NCI-H774 (cell line): ENCODE results near the gene SIRPB1.
"Not testable (repeated sequence)": the region's sequence is repeated elsewhere in the genome, so short reads cannot be mapped to it uniquely, and the experiment has no call there.

Experiments
- DNase-seq: peaks from one replicate; lab custom pipeline; 2025; lab: John Stamatoyannopoulos, UW

SIRPB1 gene

DNA sequence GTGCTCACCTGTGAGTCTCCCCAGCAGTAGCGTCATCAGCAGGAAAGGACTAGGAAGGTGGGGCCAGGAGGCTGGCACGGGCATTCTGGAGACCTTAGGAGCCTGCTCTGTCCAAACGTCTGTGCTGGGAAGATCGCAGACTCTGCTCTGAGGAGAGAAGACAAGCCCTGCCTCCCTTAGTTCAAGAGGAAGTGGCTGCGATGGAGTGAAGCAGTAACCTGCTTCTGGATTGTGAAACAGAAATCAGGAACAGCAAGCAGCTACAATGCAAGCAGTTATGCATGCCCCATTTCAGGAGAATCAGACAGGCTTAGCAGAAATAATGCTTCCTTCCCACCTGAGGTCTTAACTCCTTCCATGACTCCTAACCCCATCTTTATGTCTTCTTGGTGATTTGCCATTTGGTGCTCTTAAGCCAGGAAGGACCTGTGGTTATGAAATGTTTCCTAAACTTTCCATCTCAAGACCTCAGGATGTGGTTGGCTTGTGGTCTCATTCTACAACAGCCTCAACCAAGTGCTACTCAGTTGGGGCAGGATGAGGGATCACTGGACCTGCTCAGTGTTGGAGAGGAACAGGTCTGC lies at the start of gene SIRPB1:
SIRPB1 (minus strand) TSS at position 149 of the 584 bp plus-strand sequence; CDS start at position 84, 65 bp downstream.
- DNase-seq, result no peak

DNA sequence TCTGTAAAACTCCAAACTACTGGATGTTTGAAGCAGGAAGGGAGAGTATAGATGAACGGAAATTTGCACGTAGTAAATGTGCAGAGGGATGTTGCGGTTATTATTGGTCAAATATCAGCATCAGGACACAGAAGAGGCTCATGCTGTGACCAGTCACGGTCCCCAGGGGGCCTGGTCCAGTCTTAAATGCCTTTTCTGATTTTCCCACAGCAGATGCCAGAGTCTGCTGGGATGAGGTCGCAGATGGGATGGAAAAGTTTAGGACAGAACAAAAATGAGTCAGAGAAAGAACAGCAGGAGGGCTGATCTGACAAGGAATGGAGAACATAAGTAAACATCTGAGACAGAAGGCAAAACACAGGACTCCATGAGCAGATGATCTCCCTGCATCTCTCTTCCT lies 49.5 kb upstream of the SIRPB1 start:
- no peak for DNase-seq

DNA sequence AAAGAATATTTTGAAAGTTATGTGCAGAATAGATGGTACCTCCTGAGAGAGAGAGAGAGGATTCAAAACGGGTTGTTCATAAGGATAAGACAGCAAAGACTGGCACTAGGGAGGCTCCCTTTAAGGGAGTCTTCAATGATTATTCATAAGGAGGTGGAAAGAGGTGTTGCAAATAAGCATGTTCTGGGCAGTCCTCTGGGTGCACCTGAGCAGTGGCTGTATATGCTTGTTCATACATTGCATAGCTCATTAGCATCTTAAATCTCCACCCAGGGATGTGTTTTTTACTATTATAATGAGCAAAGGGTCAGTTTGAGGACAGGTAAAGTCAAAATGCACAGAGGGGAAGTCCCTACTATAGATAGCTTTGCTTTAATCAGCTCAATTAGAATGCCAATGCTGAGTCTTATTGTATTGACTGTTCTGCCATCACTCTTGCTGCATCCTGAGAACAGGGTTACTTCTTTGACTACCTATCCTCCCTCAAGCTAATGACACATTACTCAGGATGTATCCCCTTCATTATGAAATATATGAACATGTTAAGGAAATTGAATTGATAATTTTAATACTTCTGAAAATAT lies 47.8 kb upstream of the SIRPB1 start:
- no peak for DNase-seq

DNA sequence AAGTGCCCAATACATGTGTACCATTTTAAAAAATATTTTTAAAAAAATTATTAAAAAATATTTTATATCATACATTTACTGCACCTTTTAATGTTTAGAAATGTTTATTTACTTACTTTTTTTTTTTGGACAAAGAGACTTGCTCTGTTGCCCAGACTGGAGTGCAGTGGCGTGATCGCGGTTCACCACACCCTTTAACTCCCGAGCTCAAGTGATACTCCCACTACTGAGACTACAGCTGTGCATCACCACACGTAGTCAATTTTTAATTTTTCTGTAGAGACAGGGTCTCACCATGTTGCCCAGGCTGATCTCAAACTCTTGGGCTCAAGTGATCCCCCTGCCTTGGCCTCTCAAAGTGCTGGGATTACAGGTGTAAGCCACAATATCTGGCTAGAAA lies 47.0 kb upstream of the SIRPB1 start:
- no peak for DNase-seq

DNA sequence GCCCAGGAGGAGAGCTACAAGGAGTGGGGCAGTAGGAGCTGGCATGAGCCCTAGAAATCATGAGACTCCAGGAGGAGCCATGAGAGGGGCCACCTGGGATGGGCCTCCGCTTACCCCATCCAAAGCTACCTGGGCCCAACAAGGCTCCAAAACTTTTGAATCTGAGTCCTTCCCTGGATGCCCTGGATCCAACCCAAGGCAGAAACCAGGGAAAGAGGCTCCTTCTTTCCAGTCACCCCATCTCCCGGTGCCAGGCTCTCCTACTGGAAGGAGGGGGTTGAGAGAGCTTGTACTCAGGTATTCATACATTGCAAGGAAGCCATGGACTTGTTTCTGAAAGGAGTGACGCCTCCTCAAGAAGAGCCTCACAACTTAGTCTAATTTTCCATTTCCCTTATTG lies 45.5 kb upstream of the SIRPB1 start:
- no peak for DNase-seq

DNA sequence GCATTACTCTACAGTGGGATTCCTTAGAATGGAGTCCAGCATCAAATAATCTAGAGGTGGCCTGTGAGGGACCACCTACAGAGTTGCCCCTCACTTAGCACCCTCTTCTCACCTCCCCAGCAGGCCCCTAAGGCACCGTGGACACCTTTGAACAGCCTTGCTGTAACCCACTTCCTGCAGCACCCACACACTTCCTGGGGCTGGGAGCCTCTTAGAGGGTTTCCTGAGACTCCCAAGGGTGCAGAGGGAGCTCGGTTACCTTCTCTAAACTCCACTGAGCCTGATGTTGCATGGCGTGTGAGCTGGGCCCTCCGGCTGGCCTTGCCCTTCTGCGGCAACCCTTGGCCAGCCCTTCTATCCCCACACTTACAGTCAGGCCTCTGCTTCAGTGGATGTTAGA lies 45.1 kb upstream of the SIRPB1 start:
- DNase-seq, result no peak

DNA sequence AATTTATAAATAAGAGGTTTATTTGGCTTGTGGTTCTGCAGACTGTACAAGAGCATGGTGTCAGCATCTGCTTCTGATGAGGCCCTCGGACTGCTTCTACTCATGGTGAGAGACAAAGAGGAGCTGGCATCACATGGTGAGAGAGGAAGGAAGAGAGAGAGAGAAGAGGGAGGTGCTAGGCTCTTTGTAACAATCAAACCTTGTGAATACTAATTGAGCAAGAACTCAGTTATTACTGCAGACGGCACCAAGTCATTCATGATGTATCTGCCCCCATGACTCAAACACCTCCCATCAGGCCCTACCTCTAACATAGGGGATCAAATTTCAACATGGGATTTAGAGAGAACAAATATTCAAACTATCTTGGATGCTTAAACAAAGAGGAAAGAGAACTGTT lies 44.1 kb upstream of the SIRPB1 start:
- DNase-seq, result no peak

DNA sequence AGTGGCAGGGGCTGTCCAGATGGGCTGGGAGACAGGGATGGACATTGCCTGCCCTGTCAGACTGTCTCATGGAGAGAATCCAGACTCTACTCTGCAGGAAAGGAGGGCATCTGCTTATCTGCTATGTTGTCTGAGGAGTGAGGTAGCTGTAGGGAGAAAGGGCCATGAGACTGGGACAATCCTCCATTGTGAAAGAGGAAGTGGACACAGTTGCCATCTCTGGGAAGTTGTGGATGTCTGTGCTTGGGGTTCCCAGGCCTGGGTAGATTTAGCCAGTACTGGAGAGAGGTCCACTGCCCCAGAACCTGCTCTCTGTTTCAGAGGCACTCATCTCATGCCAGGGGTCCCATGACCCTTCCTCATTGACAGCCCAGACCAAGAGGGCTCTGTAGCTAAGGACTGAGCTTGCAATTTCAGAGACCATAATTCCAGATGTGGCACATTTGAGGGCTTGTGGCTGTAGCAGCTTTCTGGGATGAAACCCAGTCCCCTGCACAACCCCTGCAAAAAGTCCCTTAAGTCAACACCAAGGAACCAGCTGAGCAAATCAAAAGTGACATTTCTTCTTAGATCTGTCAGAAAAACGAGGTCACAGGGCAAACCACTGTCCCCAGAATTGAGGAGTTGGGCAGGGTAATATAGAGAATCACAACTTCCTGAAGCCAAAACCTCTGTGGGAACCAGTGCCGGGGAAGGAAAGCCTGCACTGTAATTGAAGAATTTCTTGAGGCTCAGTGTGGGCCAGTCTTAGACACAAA lies 41.9 kb upstream of the SIRPB1 start:
- DNase-seq, result no peak

DNA sequence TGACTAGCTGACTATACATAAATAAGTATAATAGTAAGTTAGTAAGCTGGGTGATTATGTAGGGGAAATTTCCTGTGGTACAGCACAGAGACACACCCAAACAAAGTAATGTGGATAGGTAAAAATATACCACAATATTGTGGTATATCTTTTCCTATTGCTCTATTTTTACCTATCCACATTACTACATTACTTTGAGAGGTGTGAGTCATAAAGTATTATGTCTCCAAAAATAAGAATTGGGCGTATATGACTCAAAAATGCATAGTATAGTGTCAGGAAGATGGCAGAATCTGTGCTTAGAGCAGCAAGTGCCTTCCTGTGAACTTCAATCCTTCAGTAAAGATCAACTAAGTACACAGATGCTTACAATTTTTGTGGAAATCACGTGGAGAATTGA lies 40.4 kb upstream of the SIRPB1 start:
- no peak for DNase-seq

DNA sequence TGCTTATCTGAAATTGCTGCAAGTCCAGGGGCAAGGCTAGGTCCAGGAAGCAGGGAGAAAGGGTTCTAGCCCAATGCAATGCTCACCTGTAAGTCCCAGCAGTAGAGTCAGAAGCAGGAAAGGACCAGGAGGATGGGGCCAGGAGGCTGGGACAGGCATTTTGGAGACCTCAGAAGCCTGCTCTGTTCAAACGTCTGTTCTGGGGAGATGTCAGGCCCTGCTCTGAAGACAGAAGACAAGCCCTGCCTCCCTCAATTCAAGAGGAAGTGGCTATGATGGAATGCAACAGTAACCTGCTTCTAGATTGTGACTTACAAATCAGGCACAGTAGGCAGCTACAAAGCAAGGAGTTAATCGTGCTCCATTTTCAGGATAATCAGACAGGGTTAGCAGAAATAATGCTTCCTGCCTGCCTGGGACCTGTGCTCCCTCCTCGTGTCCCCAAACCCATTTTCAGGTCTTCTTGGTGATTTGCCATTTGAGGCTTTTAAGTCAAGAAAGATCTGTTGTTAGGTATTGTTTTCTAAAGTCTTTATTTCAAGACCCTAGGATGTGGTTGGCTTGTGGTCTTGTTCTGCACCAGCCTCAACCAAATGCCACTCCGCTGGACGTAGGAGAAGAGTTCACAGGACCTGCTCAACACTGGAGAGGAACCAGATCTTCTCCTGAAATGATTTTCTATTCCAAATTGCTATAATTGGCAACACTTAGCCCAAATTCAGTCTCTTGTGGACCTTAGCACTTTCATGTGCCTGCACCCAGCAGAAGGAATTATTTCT lies 37.9 kb upstream of the SIRPB1 start, which contains the start of gene SIRPG:
SIRPG (minus strand) TSS at position 224 of the 779 bp plus-strand sequence; CDS start at position 159, 65 bp downstream.
- no peak for DNase-seq

DNA sequence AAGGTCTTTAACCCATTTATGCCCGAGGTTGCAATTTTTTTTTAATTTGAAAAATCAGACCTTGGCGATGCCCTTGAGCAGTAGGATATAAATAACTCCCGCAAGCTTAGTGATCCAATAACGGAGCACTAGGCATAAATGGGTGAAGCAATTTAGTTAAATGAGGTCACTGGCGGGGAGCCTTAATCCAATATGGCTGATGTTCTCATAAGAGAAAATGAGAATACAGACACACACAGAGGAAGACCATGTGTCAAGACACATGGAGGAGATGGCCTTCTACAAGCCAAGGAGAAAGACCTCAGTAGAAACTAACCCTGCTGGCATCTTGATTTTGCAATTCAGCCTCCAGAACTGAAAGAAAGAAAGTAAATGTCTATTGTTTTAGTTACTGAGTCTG lies 37.0 kb upstream of the SIRPB1 start:
- no peak for DNase-seq

DNA sequence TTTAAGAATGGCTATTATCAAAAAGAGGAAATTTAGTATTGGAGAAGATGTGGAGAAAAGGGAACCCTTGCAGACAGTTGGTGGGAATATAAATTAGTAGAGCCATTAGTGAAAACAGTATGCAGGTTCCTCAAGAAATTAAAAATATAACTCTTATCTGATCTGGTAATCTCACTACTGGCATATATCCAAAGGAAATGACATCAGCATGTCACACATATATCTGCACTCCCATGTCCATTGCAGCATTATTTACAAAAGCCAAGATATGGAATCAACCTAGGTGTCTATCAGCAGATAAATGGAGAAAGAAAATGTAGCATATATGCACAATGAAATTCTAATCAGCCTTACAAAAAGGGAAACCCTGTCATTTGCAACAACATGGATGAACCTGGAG lies 35.2 kb upstream of the SIRPB1 start:
- no peak for DNase-seq

DNA sequence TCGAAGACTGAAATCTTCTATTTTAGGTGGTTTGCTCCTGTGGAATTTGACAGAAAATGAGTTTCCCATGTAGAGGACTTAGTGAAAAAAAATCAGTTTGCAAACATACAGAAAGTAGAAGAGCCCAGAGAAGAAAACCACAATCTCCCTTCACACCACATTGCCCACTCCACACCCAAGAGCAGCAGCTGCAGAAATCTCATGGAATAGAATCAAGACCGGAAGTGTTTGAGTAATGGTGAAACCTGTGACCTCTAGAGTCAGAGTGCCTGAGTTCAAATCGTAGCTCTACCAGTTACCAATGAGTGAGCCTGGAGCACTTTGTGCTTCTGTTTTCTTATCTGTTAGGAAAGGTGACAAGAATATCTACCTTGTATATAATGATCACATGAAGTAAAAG lies 33.2 kb upstream of the SIRPB1 start:
- no peak for DNase-seq

DNA sequence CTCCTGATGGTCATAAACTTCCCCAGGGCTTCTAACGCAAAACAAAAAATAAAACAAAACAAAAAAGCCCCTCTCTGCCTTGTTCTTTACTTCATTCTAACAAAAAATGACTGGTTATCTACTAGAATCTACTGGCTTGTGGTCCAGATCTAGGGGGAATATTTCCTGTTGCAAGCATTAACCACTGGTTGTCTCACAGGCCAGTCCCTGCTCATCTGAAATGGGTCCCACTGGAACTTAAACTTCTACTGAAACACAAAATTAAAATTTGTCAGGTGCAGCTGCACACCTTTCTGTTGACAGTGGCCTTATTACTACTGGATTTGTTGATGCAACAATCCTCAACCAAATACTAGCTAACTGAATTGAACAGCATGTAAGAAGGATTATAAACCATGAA lies 32.3 kb upstream of the SIRPB1 start:
- no peak for DNase-seq

DNA sequence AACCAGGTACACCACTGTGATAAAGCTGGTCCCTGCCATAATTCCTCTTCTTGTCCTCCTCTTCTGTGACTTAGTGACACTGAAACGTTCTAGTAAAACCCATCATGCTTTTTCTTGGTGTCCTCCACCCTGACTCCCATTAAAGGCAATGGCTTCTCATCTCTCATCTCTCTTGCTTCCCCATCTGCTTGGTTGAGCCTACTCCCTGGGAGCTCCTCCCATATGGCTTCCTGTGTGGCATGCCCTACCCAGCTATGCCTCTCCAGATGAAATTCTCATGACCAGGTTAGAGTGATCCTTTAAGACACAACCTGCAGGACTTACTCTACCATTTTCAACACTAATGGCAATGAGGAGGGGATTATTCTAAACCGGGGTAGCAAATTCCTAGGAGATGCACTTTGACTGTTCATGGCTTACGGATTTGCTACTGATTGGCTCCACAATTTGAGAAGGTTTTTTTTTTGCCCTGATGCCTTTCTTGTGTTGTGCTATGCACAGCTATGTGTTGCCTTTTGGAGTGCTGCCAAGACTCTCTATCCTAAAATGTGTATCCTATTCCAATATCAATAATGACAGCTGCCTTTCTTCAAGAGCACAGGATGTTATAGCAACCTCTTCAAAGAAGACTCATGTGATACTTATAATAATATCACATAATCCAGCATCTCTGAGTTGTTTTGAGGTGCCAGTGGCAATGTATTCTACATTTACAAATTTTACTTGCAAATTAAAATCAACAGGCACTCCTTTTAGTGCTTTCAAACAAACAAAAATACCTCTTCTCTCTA lies 31.7 kb upstream of the SIRPB1 start:
- no peak for DNase-seq

DNA sequence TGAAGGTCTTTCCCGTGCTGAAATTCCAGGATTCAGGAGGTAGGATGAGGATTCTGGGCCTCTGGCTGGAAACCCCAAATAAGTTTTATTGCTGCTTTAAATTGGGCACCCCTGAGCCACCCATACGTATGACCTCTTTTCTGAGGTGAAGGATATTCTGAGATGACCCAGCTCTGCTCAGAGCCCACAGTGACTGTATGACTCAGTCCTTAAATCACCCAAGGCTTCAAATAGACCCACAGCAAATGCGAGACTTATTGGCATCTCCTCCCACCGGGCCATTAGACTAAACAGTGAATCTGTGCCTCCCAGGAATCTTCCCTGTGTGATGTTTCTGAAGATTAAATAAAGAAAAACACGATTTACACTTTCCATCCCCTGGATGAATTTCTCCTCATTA lies 28.3 kb upstream of the SIRPB1 start:
- DNase-seq, result no peak

DNA sequence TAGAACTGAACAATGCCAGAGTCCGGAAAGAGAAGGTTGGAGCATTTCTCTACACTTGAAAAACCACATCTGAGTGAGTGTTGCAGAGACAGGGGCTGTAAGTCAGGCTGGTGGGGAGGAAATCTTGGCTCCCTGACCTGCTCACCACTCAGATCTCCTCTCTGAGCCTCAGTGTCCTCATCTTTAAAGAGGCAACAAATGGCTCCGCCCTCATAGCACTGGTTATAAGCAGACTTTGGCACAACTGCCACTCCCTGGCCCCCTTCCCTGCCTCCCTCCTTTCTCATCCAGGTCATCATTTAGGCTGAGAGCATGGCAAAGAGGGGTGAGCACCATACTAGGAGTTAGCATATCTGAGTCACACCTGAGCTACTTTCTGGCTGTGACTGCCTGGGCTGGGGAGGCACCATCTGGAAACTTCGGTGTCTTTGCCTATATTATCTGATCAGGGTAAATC lies 27.2 kb upstream of the SIRPB1 start:
- no peak for DNase-seq

DNA sequence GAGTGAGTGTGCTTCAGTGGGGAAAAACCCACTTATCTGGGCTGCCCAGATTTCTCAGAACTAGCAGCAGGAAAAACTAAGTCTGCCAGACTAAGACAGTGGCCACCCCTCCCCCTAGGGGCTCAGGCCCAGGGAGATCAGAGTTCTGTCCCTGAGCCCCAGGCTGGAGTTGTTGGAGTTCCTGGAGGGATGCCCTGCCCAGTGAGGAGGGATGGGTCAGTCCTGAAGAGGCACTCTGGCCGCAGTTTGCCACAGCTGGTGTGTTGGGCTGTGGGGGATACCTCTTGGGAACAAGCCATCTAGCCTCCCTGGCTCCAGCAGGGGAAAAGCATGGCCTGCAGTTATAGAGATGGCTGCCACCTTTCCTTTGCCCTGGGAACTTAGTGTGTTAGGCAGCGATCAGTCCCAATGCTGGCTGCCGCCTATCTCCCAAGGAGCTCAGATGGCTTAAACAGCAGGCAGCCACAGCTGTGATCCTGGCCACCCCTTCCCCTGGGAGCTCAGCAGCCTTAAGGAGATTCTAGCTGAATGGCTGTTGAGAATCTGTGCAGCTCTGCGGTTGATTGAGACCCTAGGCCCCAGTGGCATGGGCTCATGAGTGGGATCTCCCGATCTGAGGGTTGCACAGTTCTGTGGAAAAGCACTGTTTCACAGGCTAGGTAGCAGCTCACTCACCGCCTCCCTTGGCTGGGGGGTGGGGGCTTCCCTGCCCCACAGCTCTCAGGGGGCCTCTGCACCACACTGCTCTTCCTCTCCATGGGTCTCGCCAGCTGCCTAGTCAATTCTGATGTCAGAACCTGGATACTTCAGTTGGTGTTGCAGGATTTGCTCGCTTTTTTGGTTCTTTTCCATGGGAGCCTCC lies 24.5 kb upstream of the SIRPB1 start:
- no peak for DNase-seq

DNA sequence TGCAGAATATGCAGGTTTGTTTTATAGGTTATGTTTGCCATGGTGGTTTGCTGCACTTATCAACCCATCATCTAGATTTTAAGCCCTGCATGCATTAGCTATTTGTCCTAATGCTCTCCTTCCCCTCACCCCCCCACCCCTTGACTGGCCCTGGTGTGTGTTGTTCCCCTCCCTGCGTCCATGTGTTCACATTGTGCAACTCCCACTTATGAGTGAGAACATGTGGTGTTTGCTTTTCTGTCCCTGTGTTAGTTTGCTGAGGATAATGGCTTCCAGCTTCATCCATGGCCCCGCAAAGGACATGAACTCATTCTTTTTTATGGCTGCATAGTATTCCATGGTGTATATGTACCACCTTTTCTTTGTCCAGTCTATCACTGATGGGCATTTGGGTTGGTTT lies 18.8 kb upstream of the SIRPB1 start:
- DNase-seq, result not testable (repeated sequence)

DNA sequence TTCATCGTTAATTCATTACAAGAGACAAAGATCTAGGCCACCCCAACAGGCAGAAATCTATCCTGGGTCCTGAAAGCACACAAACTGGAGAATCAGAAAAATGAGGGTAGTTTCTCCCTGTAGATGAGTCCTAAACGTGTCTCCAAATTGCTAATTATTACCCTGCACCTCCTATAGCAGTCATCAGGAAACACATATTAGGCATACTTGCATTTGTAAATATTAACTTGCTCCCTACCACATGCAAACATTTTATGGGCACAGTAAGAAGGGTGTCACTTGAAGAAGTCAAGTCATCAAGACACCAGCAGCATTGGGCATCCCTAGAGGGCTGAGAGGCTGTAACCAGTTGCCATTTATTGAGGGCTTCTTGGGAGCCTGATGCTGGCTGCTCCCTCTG lies 17.9 kb upstream of the SIRPB1 start:
- DNase-seq, result no peak

DNA sequence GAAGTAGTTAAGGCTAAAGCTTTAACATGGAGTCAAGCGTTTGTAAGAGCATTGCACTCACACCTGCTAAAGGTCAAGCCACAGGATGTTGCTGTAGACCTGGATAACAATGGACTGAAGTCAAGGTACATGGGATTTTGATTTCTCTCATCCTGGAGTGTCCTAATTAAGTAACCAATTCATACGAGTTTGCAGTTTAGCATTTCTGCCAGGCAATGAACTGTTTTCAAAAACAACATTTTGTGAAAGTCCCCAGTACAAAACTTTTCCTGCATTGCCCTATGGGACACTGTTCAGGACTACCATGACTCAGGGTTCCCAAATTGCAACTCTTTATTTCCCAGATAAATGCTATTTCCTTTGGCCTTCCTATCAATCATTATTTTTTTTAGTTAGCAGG lies 17.4 kb upstream of the SIRPB1 start:
- no peak for DNase-seq
